HG03432 (cell line): ENCODE data around the gene NDUFAF3.

Source experiments
- ATAC-seq: cut with Tn5 transposase; IDR thresholded peaks from one replicate; pipeline ENCODE4 v1.9.1; 2021; ENCODE audit warnings: mild to moderate bottlenecking, moderate library complexity; ENCODE audit not compliant: unreplicated experiment

Gene NDUFAF3

GRCh38 chr3:49053543-49053942, 31.6 kb downstream of the NDUFAF3 start:
- no peak for ATAC-seq

GRCh38 chr3:49054344-49054862, 32.5 kb downstream of the NDUFAF3 start:
- ATAC-seq = no peak

GRCh38 chr3:49057268-49057667, 35.3 kb downstream of the NDUFAF3 start:
- no peak for ATAC-seq

GRCh38 chr3:49058011-49058410, 36.1 kb downstream of the NDUFAF3 start:
- no peak for ATAC-seq
